ENCODE measurements around the gene ELFN2. TPM values are rescaled to one million over a fixed set of nuclear protein-coding genes. Genes with fewer than 3 reads are reported as not detected.
A peak's percentile ranks its signal among the peaks of the same experiment; 100 is the strongest.

Gene ELFN2
- total RNA-seq, 1 experiment from 2014 or later: 30.8 TPM

- Histone ChIP-seq H3K79me2 (ENCODE audit: low read depth) (no peaks in the 10 kb centered on the region), H3K4me1 (replicated peaks; ENCODE audit: insufficient read depth) (peaks cover 6% of the 10 kb centered on the region), H3K4me2 (no peak overlapping the region), H3F3A (ENCODE audit: insufficient read depth, low read depth) (peaks cover 35% of the 10 kb centered on the region; the same call in 1 of the 2 replicates), H3K27me3 (ENCODE audit: insufficient read depth, low read depth) (no peaks in the 10 kb centered on the region), H3K4me3 (no peak overlapping the region), H3K9me2 (ENCODE audit: insufficient read depth) (no peaks in the 10 kb centered on the region), H3K36me3 (ENCODE audit: low read depth) (no peaks in the 10 kb centered on the region), H3K27ac (no peak overlapping the region), H3K9me3 (ENCODE audit: insufficient read depth, low read depth) (no peaks in the 10 kb centered on the region), H2AFZ (no peak overlapping the region), H4K20me1 (ENCODE audit: insufficient read depth) (no peaks in the 10 kb centered on the region)
- no TSS peak for BruUV-seq (replicated peaks)
- POLR2A ChIA-PET (ENCODE audit: unreplicated experiment): no interaction called here
- no peak for TF ChIP-seq EZH2 (IDR thresholded peaks at IDR 0.05; ENCODE audit: low read depth)
- no peak for TF ChIP-seq CTCF (conservative IDR thresholded peaks at IDR 0.05)
- DNase-seq: no peak
- intact Hi-C loops (cut with micrococcal nuclease; ENCODE audit: unreplicated experiment): no loop called here
- CTCF ChIA-PET: no interaction called here
Measured at GRCh38 chr22:37383341-37383740, 43.9 kb downstream of the ELFN2 start.

- H3F3A ChIP-seq (ENCODE audit: insufficient read depth, low read depth): peaks cover 26% of the 10 kb centered on the region; the same call in 1 of the 2 replicates
- no peaks in the 10 kb centered on the region for H3K36me3 ChIP-seq (ENCODE audit: low read depth)
- H3K9me3 ChIP-seq (ENCODE audit: insufficient read depth, low read depth): no peaks in the 10 kb centered on the region
- no peak overlapping the region for H3K4me3 ChIP-seq
- no peak overlapping the region for H3K4me2 ChIP-seq
- intact Hi-C loops (cut with micrococcal nuclease; ENCODE audit: unreplicated experiment): no loop called here
- H3K79me2 ChIP-seq (ENCODE audit: low read depth): no peaks in the 10 kb centered on the region
- H3K27ac ChIP-seq: no peak overlapping the region
- H3K9me2 ChIP-seq (ENCODE audit: insufficient read depth): no peaks in the 10 kb centered on the region
- TF ChIP-seq EZH2 (IDR thresholded peaks at IDR 0.05; ENCODE audit: low read depth) (no peak), CTCF (conservative IDR thresholded peaks at IDR 0.05) (no peak)
- peaks cover 9% of the 10 kb centered on the region for H3K4me1 ChIP-seq (replicated peaks; ENCODE audit: insufficient read depth)
- POLR2A ChIA-PET (ENCODE audit: unreplicated experiment): no interaction called here
- no peaks in the 10 kb centered on the region for H3K27me3 ChIP-seq (ENCODE audit: insufficient read depth, low read depth)
- no peak overlapping the region for H2AFZ ChIP-seq
- CTCF ChIA-PET: no interaction called here
- no peak for DNase-seq
- no peaks in the 10 kb centered on the region for H4K20me1 ChIP-seq (ENCODE audit: insufficient read depth)
- no TSS peak for BruUV-seq (replicated peaks)
Measured at GRCh38 chr22:37381489-37381888, 45.8 kb downstream of the ELFN2 start.

GRCh38 chr22:37379722-37380121 is 47.6 kb downstream of the ELFN2 start:
- CTCF ChIA-PET: interaction anchor here (0.6 kb wide), 1 partner anchor 413 kb away, joined by 7 read pairs; no protein-coding TSS in a partner anchor
- Histone ChIP-seq H3K27me3 (ENCODE audit: insufficient read depth, low read depth) (no peaks in the 10 kb centered on the region), H3K9me3 (ENCODE audit: insufficient read depth, low read depth) (no peaks in the 10 kb centered on the region), H3K4me3 (no peak overlapping the region), H3F3A (ENCODE audit: insufficient read depth, low read depth) (peaks cover 18% of the 10 kb centered on the region; the same call in 1 of the 2 replicates), H3K4me1 (replicated peaks; ENCODE audit: insufficient read depth) (peaks cover 9% of the 10 kb centered on the region), H3K27ac (no peak overlapping the region), H4K20me1 (ENCODE audit: insufficient read depth) (no peaks in the 10 kb centered on the region), H3K4me2 (no peak overlapping the region), H2AFZ (no peak overlapping the region), H3K36me3 (ENCODE audit: low read depth) (no peaks in the 10 kb centered on the region), H3K9me2 (ENCODE audit: insufficient read depth) (no peaks in the 10 kb centered on the region), H3K79me2 (ENCODE audit: low read depth) (no peaks in the 10 kb centered on the region)
- POLR2A ChIA-PET (ENCODE audit: unreplicated experiment): no interaction called here
- DNase-seq: no peak
- BruUV-seq (replicated peaks): no TSS peak
- TF ChIP-seq EZH2 (IDR thresholded peaks at IDR 0.05; ENCODE audit: low read depth): no peak
- intact Hi-C loops (cut with micrococcal nuclease; ENCODE audit: unreplicated experiment): no loop called here

- ChIA-PET CTCF (interaction anchor here (0.5 to 0.6 kb wide), 2 partner anchors 33 to 414 kb away, joined by 5 to 7 read pairs; no protein-coding TSS in a partner anchor), POLR2A (ENCODE audit: unreplicated experiment) (no interaction called here)
- no peaks in the 10 kb centered on the region for H3K9me2 ChIP-seq (ENCODE audit: insufficient read depth)
- peaks cover 9% of the 10 kb centered on the region for H3K4me1 ChIP-seq (replicated peaks; ENCODE audit: insufficient read depth)
- peaks cover 18% of the 10 kb centered on the region; the same call in 1 of the 2 replicates for H3F3A ChIP-seq (ENCODE audit: insufficient read depth, low read depth)
- no peak overlapping the region for H3K4me3 ChIP-seq
- DNase-seq: peak in 1 of 2 experiments; percentile 16
- no peak overlapping the region for H3K4me2 ChIP-seq
- no peaks in the 10 kb centered on the region for H4K20me1 ChIP-seq (ENCODE audit: insufficient read depth)
- TF ChIP-seq CTCF (conservative IDR thresholded peaks at IDR 0.05) (no peak), EZH2 (IDR thresholded peaks at IDR 0.05; ENCODE audit: low read depth) (no peak)
- no peak overlapping the region for H3K27ac ChIP-seq
- H2AFZ ChIP-seq: no peak overlapping the region
- no TSS peak for BruUV-seq (replicated peaks)
- no peaks in the 10 kb centered on the region for H3K9me3 ChIP-seq (ENCODE audit: insufficient read depth, low read depth)
- H3K79me2 ChIP-seq (ENCODE audit: low read depth): no peaks in the 10 kb centered on the region
- intact Hi-C loops (cut with micrococcal nuclease; ENCODE audit: unreplicated experiment): no loop called here
- H3K36me3 ChIP-seq (ENCODE audit: low read depth): no peaks in the 10 kb centered on the region
- H3K27me3 ChIP-seq (ENCODE audit: insufficient read depth, low read depth): no peaks in the 10 kb centered on the region
Measured at GRCh38 chr22:37379085-37379484, 48.2 kb downstream of the ELFN2 start.
